Caco-2 (cell line): ENCODE data around the gene SERPINB7. TPM values are rescaled to one million over a fixed set of nuclear protein-coding genes. Genes with fewer than 3 reads are reported as not detected.

Experiments
- BruUV-seq: library from RNA; stranded (reverse); fragments of 400-500 nt; replicated peaks from 2 replicates; lab custom pipeline; 2021; lab: Mats Ljungman, UMichigan
- CTCF ChIA-PET: fragments of 300-600 bp; sonication (Branson Sonifier 250); formaldehyde crosslinking; loops from one replicate; lab custom pipeline; 2022; ENCODE audit warnings: antibody characterized with exemption; lab: Charles Lee
- POLR2A ChIA-PET: fragments of 300-600 bp; sonication (Branson Sonifier 250); formaldehyde crosslinking; loops from one replicate; lab custom pipeline; 2022; ENCODE audit warnings: antibody characterized with exemption; lab: Charles Lee
- DNase-seq, 2 experiments: peaks; one replicate each; pipeline versions ENCODE4 v3.0.0 to v3.0.0-alpha.2; 2020 to 2022
- H3K27me3 ChIP-seq: replicated peaks from 2 replicates; pipeline ENCODE4 v1.6.0; 2011; ENCODE audit warnings: low read length; ENCODE audit not compliant: control insufficient read depth, insufficient read depth
- H3K36me3 ChIP-seq: 2 replicates; pipeline ENCODE4 v1.5.1; 2011; ENCODE audit warnings: low read length; ENCODE audit not compliant: control insufficient read depth, insufficient read depth
- H3K4me1 ChIP-seq: fragments of 250-450 bp; sonication (Bioruptor Pico); 2 replicates; pipeline ENCODE4 v1.5.1; 2020; ENCODE audit warnings: mild to moderate bottlenecking
- H3K4me3 ChIP-seq: 2 replicates; pipeline ENCODE4 v1.5.1; 2011; ENCODE audit warnings: low read depth, mild to moderate bottlenecking, control low read depth, low read length
- H3K9me3 ChIP-seq: fragments of 250-450 bp; sonication (Bioruptor Pico); 2 replicates; pipeline ENCODE4 v1.5.1; 2020; ENCODE audit warnings: mild to moderate bottlenecking, moderate library complexity
- H3K27ac Mint-ChIP-seq: one replicate; pipeline ENCODE4 v1.8.0; 2022; ENCODE audit warnings: mixed read lengths; ENCODE audit not compliant: unreplicated experiment
- H3K27me3 Mint-ChIP-seq: one replicate; pipeline ENCODE4 v1.8.0; 2022; ENCODE audit warnings: mixed read lengths; ENCODE audit not compliant: insufficient read depth, unreplicated experiment
- H3K36me3 Mint-ChIP-seq: one replicate; pipeline ENCODE4 v1.8.0; 2022; ENCODE audit warnings: mild to moderate bottlenecking, mixed read lengths; ENCODE audit not compliant: insufficient read depth, unreplicated experiment
- H3K4me1 Mint-ChIP-seq: one replicate; pipeline ENCODE4 v1.8.0; 2022; ENCODE audit warnings: low read depth, mixed read lengths; ENCODE audit not compliant: unreplicated experiment
- H3K4me3 Mint-ChIP-seq: one replicate; pipeline ENCODE4 v1.8.0; 2022; ENCODE audit warnings: mild to moderate bottlenecking, moderate library complexity, mixed read lengths; ENCODE audit not compliant: unreplicated experiment
- H3K9me3 Mint-ChIP-seq: one replicate; pipeline ENCODE4 v1.8.0; 2022; ENCODE audit warnings: mixed read lengths; ENCODE audit not compliant: unreplicated experiment
- intact Hi-C: fragments of 100-400 bp; cut with micrococcal nuclease; formaldehyde crosslinking; loops from one replicate; pipeline ENCODE4 v1.10.0; 2022; ENCODE audit not compliant: unreplicated experiment
- total RNA-seq: library from RNA; stranded (reverse); gene quantifications from 2 replicates; pipeline ENCODE4 v1.2.3, GENCODE V29; 2022
- TF ChIP-seq, protein P1 (sequence below), 2 experiments: fragments of 200-600 bp in 1 of 2; IDR thresholded peaks; 1 replicate in 1 of 2; 2 replicates in 1 of 2; pipeline versions ENCODE4 v1.5.1 to v1.8.0; 2011 to 2022; ENCODE audit warnings: antibody characterized with exemption in 1 of 2, control low read depth in 1 of 2, inconsistent platforms in 1 of 2, low read depth in 1 of 2, low read length in 1 of 2, mild to moderate bottlenecking in 1 of 2, moderate library complexity in 1 of 2; ENCODE audit not compliant: insufficient read depth in 1 of 2, severe bottlenecking in 1 of 2, unreplicated experiment in 1 of 2

Gene SERPINB7
- total RNA-seq, 1 experiment from 2014 or later = not detected

DNA sequence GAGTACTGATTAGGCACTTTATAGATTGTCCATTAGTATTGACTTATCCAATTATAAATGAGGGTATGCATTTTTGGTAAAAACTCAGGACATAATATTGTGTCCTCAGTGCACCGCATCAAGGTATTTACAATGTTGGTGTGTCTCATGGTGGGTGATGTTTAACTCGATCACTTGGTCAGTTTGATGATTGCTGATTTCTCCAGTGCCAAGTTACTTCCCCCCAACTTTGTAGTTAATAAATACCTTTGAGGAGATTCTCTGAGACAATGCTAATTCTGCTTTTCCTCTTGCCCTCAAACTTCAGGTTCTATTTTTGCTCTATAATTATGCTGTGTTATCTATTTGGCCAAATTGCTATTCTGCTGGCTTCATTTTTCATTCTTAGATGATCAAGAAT, 28.2 kb upstream of the SERPINB7 start:
- Histone ChIP-seq H3K9me3 (no peaks in the 10 kb centered on the region), H3K4me1 (no peaks in the 10 kb centered on the region), H3K27me3 (no peaks in the 10 kb centered on the region), H3K36me3 (no peaks in the 10 kb centered on the region), H3K4me3 (no peak overlapping the region)
- TF ChIP-seq, protein P1, sequence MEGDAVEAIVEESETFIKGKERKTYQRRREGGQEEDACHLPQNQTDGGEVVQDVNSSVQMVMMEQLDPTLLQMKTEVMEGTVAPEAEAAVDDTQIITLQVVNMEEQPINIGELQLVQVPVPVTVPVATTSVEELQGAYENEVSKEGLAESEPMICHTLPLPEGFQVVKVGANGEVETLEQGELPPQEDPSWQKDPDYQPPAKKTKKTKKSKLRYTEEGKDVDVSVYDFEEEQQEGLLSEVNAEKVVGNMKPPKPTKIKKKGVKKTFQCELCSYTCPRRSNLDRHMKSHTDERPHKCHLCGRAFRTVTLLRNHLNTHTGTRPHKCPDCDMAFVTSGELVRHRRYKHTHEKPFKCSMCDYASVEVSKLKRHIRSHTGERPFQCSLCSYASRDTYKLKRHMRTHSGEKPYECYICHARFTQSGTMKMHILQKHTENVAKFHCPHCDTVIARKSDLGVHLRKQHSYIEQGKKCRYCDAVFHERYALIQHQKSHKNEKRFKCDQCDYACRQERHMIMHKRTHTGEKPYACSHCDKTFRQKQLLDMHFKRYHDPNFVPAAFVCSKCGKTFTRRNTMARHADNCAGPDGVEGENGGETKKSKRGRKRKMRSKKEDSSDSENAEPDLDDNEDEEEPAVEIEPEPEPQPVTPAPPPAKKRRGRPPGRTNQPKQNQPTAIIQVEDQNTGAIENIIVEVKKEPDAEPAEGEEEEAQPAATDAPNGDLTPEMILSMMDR (IDR thresholded peaks at IDR 0.05; ENCODE audit: insufficient read depth in 1 of 2, low read depth in 1 of 2, low read length in 1 of 2, severe bottlenecking in 1 of 2, unreplicated experiment in 1 of 2) = no peak
- Mint-ChIP-seq H3K4me1 (no peaks in the 10 kb centered on the region), H3K4me3 (no peak overlapping the region), H3K9me3 (no peaks in the 10 kb centered on the region), H3K27me3 (no peaks in the 10 kb centered on the region), H3K27ac (no peak overlapping the region), H3K36me3 (peaks cover 5% of the 10 kb centered on the region)
- POLR2A ChIA-PET = no interaction called here
- BruUV-seq = no TSS peak
- DNase-seq = no peak
- CTCF ChIA-PET = no interaction called here
- intact Hi-C loops = no loop called here

- TF ChIP-seq, protein P1 (IDR thresholded peaks at IDR 0.05; ENCODE audit: insufficient read depth in 1 of 2, low read depth in 1 of 2, low read length in 1 of 2, severe bottlenecking in 1 of 2, unreplicated experiment in 1 of 2) = no peak
- H3K36me3 Mint-ChIP-seq = no peaks in the 10 kb centered on the region
- Histone ChIP-seq H3K4me1 (no peaks in the 10 kb centered on the region), H3K4me3 (no peak overlapping the region), H3K27me3 (no peaks in the 10 kb centered on the region), H3K9me3 (no peaks in the 10 kb centered on the region), H3K36me3 (no peaks in the 10 kb centered on the region)
- no peak for DNase-seq
- H3K27me3 Mint-ChIP-seq = no peaks in the 10 kb centered on the region
- H3K4me3 Mint-ChIP-seq = no peak overlapping the region
- BruUV-seq = no TSS peak
- H3K27ac Mint-ChIP-seq = no peak overlapping the region
- no peaks in the 10 kb centered on the region for H3K4me1 Mint-ChIP-seq
- ChIA-PET CTCF (no interaction called here), POLR2A (no interaction called here)
- H3K9me3 Mint-ChIP-seq = no peaks in the 10 kb centered on the region
- intact Hi-C loops = no loop called here
Observed at GRCh38 chr18:63749489-63749888, 25.7 kb upstream of the SERPINB7 start.

- ChIA-PET POLR2A (no interaction called here), CTCF (no interaction called here)
Observed at GRCh38 chr18:63752636-63753035, 22.6 kb upstream of the SERPINB7 start.

More at GRCh38 chr18:63752636-63753035, 22.6 kb upstream of the SERPINB7 start:
- H3K4me3 ChIP-seq = no peak overlapping the region
- BruUV-seq = no TSS peak
- Mint-ChIP-seq H3K27ac (no peak overlapping the region), H3K36me3 (no peaks in the 10 kb centered on the region), H3K27me3 (no peaks in the 10 kb centered on the region), H3K9me3 (peaks cover 1% of the 10 kb centered on the region), H3K4me3 (no peak overlapping the region), H3K4me1 (no peaks in the 10 kb centered on the region)
- H3K36me3 ChIP-seq = no peaks in the 10 kb centered on the region
- H3K4me1 ChIP-seq = no peaks in the 10 kb centered on the region
- H3K27me3 ChIP-seq = no peaks in the 10 kb centered on the region
- DNase-seq = no peak
- TF ChIP-seq, protein P1 (IDR thresholded peaks at IDR 0.05; ENCODE audit: insufficient read depth in 1 of 2, low read depth in 1 of 2, low read length in 1 of 2, severe bottlenecking in 1 of 2, unreplicated experiment in 1 of 2) = no peak
- no peaks in the 10 kb centered on the region for H3K9me3 ChIP-seq
- intact Hi-C loops = no loop called here
